HS-27A (cell line): ENCODE data around the gene PANX3.
"Not testable (repeated sequence)": the region's sequence is repeated elsewhere in the genome, so short reads cannot be mapped to it uniquely, and the experiment has no call there.

Experiments
- DNase-seq: peaks from one replicate; pipeline ENCODE4 v3.0.0-alpha.2; 2012; ENCODE audit warnings: low read depth, missing footprints

Gene PANX3

GRCh38 chr11:124611064-124611463, at the start of gene PANX3:
TSS of gene PANX3 (plus strand) at chr11:124611428. CDS start at chr11:124611557, 129 bp downstream.
- no peak for DNase-seq

GRCh38 chr11:124569697-124570096, 41.5 kb upstream of the PANX3 start, which contains the start of gene OR8A1:
TSS of gene OR8A1 (plus strand) at chr11:124569997. CDS start at chr11:124570120, 123 bp downstream.
- no peak for DNase-seq

- DNase-seq = no peak
These were observed 41.1 kb upstream of the PANX3 start for GRCh38 chr11:124570160-124570559.

GRCh38 chr11:124577716-124578427, 33.4 kb upstream of the PANX3 start:
- no peak for DNase-seq

- no peak for DNase-seq
These were observed 32.5 kb upstream of the PANX3 start for GRCh38 chr11:124578761-124579160.

- no peak for DNase-seq
These were observed 29.4 kb upstream of the PANX3 start for GRCh38 chr11:124581817-124582216.

- no peak for DNase-seq
These were observed 28.7 kb upstream of the PANX3 start for GRCh38 chr11:124582565-124582964.

GRCh38 chr11:124583781-124584180, 27.4 kb upstream of the PANX3 start:
- no peak for DNase-seq

GRCh38 chr11:124584681-124585372, 26.4 kb upstream of the PANX3 start:
- DNase-seq = no peak

- no peak for DNase-seq
These were observed 24.9 kb upstream of the PANX3 start for GRCh38 chr11:124586238-124586860.

GRCh38 chr11:124591430-124591829, 19.8 kb upstream of the PANX3 start:
- no peak for DNase-seq

- DNase-seq = no peak
These were observed 18.6 kb upstream of the PANX3 start for GRCh38 chr11:124592627-124593026.

- no peak for DNase-seq
These were observed 15.9 kb upstream of the PANX3 start for GRCh38 chr11:124595302-124595701.

GRCh38 chr11:124597626-124598025, 13.6 kb upstream of the PANX3 start:
- DNase-seq = no peak

GRCh38 chr11:124600621-124601320, 10.5 kb upstream of the PANX3 start:
- no peak for DNase-seq

GRCh38 chr11:124602193-124602592, 9.0 kb upstream of the PANX3 start:
- DNase-seq = no peak

GRCh38 chr11:124602723-124603122, 8.5 kb upstream of the PANX3 start:
- not testable (repeated sequence) for DNase-seq

- no peak for DNase-seq
These were observed 5.5 kb upstream of the PANX3 start for GRCh38 chr11:124605719-124606118.

GRCh38 chr11:124608147-124608546, 3.1 kb upstream of the PANX3 start:
- DNase-seq = no peak

- no peak for DNase-seq
These were observed 933 bp upstream of the PANX3 start for GRCh38 chr11:124610295-124610694.

- DNase-seq = no peak
These were observed 817 bp downstream of the PANX3 start for GRCh38 chr11:124612045-124612444.

- DNase-seq = no peak
These were observed 1.5 kb downstream of the PANX3 start for GRCh38 chr11:124612567-124613246.
